ENCODE measurements around the gene ATPAF2.

DNA sequence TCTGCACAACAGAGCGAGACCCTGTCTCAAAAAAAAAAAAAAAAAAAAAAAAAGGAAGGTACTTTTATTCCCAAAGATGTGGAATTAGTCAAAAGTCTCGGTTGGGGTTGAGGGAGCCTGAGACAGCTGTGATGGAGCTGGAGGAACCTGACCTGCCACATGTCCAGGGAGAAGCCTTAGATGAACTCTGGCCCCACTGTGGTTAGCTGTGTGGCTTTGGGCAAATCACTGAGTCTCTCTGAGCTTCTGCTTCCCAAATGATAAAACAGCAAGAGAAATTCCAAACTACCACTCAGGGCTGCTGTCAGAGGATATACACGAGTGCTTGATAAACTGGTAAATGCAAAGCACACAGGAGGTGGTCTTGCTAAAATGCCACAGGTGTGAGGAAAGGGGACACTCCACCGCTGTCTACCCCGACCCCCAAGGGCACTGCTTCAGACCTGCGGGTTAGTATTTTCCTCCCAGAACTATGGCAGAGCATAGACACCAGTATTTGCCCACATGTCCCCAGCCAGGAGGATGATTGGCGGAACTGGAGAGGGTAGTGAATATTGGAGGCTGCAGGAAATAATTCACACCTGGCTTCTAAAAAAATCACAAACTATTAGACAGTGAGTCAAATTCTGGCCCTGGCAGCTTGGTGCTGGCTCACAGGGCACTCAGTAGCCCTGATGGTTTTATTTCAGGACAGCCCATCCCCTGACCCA, 51.6 kb downstream of the ATPAF2 start:
- TF ChIP-seq CTCF (IDR thresholded peaks at IDR 0.05; ENCODE audit: low read depth, low read length, missing input control), result no peak
- TF ChIP-seq RAD21 (IDR thresholded peaks at IDR 0.05), result no peak
- TF ChIP-seq, protein P1, sequence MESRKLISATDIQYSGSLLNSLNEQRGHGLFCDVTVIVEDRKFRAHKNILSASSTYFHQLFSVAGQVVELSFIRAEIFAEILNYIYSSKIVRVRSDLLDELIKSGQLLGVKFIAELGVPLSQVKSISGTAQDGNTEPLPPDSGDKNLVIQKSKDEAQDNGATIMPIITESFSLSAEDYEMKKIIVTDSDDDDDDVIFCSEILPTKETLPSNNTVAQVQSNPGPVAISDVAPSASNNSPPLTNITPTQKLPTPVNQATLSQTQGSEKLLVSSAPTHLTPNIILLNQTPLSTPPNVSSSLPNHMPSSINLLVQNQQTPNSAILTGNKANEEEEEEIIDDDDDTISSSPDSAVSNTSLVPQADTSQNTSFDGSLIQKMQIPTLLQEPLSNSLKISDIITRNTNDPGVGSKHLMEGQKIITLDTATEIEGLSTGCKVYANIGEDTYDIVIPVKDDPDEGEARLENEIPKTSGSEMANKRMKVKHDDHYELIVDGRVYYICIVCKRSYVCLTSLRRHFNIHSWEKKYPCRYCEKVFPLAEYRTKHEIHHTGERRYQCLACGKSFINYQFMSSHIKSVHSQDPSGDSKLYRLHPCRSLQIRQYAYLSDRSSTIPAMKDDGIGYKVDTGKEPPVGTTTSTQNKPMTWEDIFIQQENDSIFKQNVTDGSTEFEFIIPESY (IDR thresholded peaks at IDR 0.05), result no peak
- no peak for TF ChIP-seq YY1 (IDR thresholded peaks at IDR 0.05)
- TF ChIP-seq, protein P2, sequence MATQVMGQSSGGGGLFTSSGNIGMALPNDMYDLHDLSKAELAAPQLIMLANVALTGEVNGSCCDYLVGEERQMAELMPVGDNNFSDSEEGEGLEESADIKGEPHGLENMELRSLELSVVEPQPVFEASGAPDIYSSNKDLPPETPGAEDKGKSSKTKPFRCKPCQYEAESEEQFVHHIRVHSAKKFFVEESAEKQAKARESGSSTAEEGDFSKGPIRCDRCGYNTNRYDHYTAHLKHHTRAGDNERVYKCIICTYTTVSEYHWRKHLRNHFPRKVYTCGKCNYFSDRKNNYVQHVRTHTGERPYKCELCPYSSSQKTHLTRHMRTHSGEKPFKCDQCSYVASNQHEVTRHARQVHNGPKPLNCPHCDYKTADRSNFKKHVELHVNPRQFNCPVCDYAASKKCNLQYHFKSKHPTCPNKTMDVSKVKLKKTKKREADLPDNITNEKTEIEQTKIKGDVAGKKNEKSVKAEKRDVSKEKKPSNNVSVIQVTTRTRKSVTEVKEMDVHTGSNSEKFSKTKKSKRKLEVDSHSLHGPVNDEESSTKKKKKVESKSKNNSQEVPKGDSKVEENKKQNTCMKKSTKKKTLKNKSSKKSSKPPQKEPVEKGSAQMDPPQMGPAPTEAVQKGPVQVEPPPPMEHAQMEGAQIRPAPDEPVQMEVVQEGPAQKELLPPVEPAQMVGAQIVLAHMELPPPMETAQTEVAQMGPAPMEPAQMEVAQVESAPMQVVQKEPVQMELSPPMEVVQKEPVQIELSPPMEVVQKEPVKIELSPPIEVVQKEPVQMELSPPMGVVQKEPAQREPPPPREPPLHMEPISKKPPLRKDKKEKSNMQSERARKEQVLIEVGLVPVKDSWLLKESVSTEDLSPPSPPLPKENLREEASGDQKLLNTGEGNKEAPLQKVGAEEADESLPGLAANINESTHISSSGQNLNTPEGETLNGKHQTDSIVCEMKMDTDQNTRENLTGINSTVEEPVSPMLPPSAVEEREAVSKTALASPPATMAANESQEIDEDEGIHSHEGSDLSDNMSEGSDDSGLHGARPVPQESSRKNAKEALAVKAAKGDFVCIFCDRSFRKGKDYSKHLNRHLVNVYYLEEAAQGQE (IDR thresholded peaks at IDR 0.05), result no peak
